GOT3 (cell line): Measurements from ENCODE around the gene FBP2.
"Not testable (repeated sequence)": the region's sequence is repeated elsewhere in the genome, so short reads cannot be mapped to it uniquely, and the experiment has no call there.

Experiments
- DNase-seq: peaks from one replicate; lab custom pipeline; 2025; ENCODE audit warnings: mixed read lengths; lab: John Stamatoyannopoulos, UW

FBP2 gene

DNA sequence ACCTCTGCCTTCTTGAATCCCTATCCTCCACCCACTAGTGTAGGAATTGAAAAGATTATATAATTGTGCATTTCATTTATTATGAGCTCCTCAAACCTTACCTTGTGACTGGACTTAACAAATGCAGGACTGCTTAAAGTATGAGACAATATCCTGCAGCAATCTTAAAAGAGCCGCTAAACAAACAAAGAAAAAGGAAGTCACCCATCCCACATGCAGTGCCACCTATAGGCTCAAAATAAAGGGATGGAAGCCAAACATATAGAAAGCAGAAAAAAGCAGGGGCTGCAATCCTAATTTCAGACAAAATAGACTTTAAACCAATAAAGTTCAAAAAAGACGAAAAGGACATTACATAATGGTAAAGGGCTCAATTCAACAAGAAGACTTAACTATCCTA, 30.1 kb downstream of the FBP2 start:
- DNase-seq: no peak

DNA sequence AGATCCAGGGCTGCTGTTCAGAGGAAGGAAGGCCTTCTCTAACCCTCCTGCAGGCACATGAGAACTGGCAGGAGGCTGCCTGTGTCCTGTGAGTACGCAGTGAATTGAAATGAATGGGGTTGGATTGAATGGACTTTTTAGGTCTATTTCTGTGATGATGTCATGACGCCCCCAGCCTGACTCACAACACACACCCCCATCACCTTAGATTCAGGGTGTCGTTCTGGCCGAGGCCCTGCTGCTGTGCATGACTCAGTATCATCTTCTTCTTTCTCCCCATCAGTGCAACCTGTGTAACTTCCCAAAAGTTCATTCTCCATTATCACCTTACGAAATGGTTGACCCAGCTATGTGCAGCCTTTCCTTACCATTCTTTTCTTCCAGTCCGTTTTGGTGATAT, 33.4 kb downstream of the FBP2 start:
- DNase-seq: no peak

GRCh38 chr9:94557376-94557775, 36.2 kb downstream of the FBP2 start:
- DNase-seq: no peak

DNA sequence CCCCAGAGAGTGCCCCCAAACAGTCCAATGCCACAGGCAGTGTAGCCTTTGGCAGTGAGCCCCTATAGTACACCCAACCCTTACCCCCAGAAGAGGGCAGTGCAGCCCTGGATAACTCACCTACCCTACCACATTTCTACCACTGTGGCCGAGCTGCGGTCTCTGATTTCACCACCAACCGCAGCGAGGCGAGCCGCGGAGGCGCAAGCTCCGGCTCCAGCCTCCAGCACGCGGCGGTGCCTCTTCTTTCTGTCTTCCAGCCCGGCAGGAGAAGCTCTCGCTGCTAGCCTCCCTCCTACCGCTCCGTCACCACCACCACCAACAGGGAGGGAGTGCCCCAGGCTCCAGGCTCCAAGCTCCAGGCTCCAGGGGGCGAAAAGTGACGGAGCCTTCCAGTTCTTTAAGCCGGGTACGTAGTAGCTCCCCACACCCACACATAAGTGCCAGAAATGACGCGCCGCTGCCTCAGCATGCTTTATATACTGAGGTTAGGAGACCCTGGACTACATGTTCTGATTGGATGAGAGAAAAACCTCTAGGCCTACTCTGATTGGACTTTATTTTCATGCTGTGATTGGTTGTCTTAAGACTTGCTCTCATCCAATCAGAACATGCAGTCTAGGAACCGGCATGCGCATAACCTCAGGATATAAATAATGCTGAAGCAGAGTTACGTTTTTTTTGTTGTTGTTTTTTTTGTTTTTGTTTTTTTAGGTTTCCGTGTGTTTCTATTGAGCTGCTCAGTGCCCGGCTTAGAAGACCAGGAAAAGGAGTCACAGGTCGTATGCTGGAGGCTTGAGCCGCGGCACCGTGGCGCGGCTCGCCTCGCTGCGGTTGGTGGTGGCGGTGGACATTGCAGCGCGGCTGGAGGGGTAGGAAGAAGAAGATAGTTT, 38.9 kb downstream of the FBP2 start, which contains the start of gene PCAT7:
TSS of gene PCAT7 (plus strand) at position 645 of the 893 bp plus-strand sequence.
- no peak for DNase-seq

- no peak for DNase-seq
These were observed 39.6 kb downstream of the FBP2 start for GRCh38 chr9:94554078-94554438.

GRCh38 chr9:94553029-94553938, 40.3 kb downstream of the FBP2 start:
- no peak for DNase-seq

- no peak for DNase-seq
These were observed 47.7 kb downstream of the FBP2 start for GRCh38 chr9:94545940-94546339.

- DNase-seq: not testable (repeated sequence)
These were observed 49.3 kb downstream of the FBP2 start for GRCh38 chr9:94544335-94544734.

DNA sequence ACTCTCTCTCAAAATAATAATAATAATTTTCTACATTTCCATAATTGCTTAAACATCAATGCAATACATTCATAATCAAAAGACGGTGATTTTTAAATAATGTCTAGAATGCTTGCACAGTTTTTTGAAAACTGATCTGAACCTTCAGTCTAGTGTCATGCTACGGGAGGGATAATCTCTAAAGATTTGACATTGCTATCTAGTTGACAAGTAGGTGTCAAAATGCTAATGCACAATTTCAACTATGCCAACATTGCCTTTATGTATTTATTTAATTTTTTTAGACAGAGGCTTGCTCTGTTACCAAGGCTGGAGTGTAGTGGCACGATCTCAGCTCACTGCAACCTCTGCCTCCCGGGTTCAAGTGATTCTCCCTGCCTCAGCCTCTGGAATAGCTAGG, 54.7 kb downstream of the FBP2 start:
- no peak for DNase-seq

DNA sequence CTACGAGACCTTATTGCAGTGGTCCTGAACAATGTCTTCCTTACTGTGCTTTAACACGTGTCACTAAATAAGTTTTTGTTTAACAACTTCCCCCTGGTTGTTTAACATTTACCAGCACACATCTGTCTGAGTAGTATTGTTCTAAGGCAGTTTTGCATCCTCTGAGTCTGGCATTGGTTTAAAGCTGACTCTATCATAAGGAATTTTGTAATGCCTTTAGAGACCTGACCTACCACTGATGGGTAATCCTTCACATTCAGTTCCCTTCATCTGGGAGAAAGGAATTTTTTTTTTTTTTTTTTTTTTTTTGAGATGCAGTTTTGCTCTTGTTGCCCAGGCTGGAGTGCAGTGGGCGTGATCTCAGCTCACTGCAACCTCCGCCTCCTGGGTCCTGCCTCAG, 58.7 kb downstream of the FBP2 start:
- DNase-seq: no peak

GRCh38 chr9:94533601-94534000, 60.0 kb downstream of the FBP2 start:
- DNase-seq: no peak

DNA sequence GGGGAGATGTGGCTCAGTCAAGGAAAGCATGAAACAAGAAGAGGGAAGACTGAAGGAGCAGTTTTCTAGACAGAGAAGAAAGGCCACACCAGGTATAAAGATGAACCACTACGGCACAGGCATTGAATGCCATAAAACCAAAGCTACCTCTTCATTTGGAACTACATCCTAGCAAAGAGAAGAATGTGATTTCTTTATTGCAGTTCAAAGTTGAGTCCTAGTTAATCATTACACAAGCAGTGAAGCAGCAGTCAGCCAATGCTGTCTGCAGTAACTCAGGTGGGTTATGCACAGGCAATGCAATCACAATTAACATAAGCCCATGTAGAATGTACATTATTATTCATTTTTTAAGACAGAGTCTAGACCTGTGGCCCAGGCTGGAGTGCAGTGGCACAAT, 60.5 kb downstream of the FBP2 start:
- DNase-seq: no peak

DNA sequence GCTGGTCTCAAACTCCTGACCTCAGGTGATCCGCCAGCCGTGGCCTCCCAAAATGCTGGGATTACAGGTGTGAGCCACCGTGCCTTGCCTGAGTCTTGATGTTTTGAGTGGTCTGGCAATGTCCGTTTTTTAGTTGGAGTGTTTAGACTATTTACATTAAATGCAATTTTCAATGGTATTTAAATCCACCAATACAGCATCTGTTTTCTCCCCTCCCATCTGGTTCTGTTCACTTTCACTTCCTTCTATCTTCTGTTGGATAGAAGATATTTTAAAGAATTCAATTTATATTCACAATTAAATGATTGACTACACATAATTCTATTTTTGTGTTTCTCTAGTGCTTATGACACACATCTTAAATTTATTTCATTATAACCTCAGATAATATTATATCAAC, 64.7 kb downstream of the FBP2 start:
- DNase-seq: no peak

DNA sequence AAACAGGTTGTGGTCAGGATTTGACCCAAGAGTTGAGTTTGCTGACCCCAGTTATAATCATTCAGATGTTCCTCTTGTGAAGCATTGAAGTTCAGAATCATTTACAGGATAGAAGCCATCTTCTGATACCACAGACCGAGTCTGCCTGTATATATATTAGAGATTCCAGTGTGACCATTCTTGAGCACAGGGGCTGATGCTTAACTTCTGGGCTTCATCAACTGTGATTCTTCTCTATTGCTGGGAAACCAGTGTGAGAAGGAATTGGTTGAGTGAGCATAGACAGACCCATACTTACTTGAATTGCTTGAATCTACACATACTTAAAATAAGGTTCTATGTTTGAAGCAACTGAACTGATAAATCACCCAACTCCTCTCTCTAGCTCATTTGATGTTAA, 66.7 kb downstream of the FBP2 start:
- DNase-seq: no peak

GRCh38 chr9:94526271-94526670, 67.4 kb downstream of the FBP2 start:
- no peak for DNase-seq

DNA sequence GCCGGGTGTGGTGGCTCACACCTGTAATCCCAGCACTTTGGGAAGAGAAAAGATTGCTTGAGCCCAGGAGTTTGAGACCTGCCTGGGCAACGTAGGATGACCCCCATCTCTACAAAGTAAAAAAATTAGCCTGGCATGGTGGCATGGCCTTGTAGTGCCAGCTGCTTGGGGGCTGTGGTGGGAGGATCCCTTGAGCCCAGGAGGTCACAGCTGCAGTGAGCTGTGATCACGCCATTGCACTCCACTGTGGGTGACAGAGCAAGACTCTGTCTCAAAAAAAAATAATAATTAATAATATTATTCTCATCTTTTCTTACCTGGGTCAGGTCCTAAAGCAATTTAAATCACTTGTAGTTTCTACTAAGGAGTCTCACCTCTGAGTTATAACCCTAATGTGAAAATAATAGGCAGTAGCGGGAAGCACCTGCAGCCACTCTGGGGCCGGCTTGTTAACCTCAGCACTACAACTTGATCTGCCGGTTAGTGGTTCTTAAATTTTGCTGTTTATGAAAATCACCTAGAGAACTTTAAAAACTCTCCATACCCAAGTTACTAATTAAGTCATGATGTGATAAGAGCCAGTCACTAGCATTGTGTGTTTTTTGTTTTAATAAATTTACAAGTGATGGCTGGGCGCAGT, 68.1 kb downstream of the FBP2 start:
- no peak for DNase-seq

DNA sequence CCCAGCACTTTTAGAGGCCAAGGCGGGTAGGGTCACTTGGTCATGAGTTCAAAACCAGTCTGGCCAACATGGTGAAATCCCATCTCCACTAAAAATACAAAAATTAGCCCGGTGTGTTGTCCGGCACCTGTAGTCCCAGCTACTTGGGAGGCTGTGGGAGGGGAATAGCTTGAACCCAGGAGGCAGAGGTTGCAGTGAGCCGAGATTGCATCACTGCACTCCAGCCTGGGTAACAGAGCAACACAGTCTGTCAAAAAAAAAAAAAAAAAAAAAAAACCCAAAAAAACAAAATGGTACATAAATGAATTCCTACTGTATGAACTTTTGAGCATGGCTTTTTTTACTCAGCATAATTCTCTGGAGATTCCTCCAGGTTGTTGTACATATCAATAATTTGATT, 76.4 kb downstream of the FBP2 start:
- DNase-seq: no peak

GRCh38 chr9:94514722-94515121, 78.9 kb downstream of the FBP2 start:
- DNase-seq: no peak

GRCh38 chr9:94511955-94512265, 81.7 kb downstream of the FBP2 start:
- DNase-seq: no peak

- DNase-seq: no peak
These were observed 82.3 kb downstream of the FBP2 start for GRCh38 chr9:94511134-94511954.
